HG02852 (cell line): ENCODE measurements around the gene WDFY2.

Experiments
- ATAC-seq: cut with Tn5 transposase; IDR thresholded peaks from one replicate; pipeline ENCODE4 v1.9.1; 2021; ENCODE audit warnings: mild to moderate bottlenecking, moderate library complexity; ENCODE audit not compliant: unreplicated experiment

Gene WDFY2

GRCh38 chr13:51731759-51732158 lies 147.5 kb downstream of the WDFY2 start:
- ATAC-seq, result no peak

- ATAC-seq, result no peak
These were observed 149.4 kb downstream of the WDFY2 start for GRCh38 chr13:51733374-51734298.

GRCh38 chr13:51734786-51735185 lies 150.5 kb downstream of the WDFY2 start:
- no peak for ATAC-seq

- no peak for ATAC-seq
These were observed 153.3 kb downstream of the WDFY2 start for GRCh38 chr13:51737609-51738008.

GRCh38 chr13:51738226-51738905 lies 154.1 kb downstream of the WDFY2 start:
- ATAC-seq, result no peak

GRCh38 chr13:51739027-51739764 lies 154.9 kb downstream of the WDFY2 start:
- no peak for ATAC-seq

- no peak for ATAC-seq
These were observed 156.4 kb downstream of the WDFY2 start for GRCh38 chr13:51740698-51741097.

- no peak for ATAC-seq
These were observed 157.8 kb downstream of the WDFY2 start for GRCh38 chr13:51742031-51742430.

- no peak for ATAC-seq
These were observed 158.3 kb downstream of the WDFY2 start for GRCh38 chr13:51742611-51743010.

- ATAC-seq, result no peak
These were observed 161.0 kb downstream of the WDFY2 start for GRCh38 chr13:51745243-51745642.

GRCh38 chr13:51746802-51747201 lies 162.5 kb downstream of the WDFY2 start:
- no peak for ATAC-seq

- no peak for ATAC-seq
These were observed 163.5 kb downstream of the WDFY2 start for GRCh38 chr13:51747438-51748434.

GRCh38 chr13:51756651-51757050 lies 172.4 kb downstream of the WDFY2 start:
- ATAC-seq, result no peak

GRCh38 chr13:51758691-51759090 lies 174.4 kb downstream of the WDFY2 start:
- ATAC-seq, result no peak

- ATAC-seq, result no peak
These were observed 175.0 kb downstream of the WDFY2 start for GRCh38 chr13:51759240-51759639.

- no peak for ATAC-seq
These were observed 176.3 kb downstream of the WDFY2 start for GRCh38 chr13:51760592-51760991.

- no peak for ATAC-seq
These were observed 177.5 kb downstream of the WDFY2 start for GRCh38 chr13:51761643-51762350.

GRCh38 chr13:51763486-51763885 lies 179.2 kb downstream of the WDFY2 start:
- ATAC-seq, result no peak
